Activated T-cell treated with anti-CD3 and anti-CD28 coated beads for 1 hour (primary cell): ENCODE data around the gene VIL1.
A peak's percentile ranks its signal among the peaks of the same experiment; 100 is the strongest.

ENCODE experiments used
- DNase-seq: peaks from one replicate; pipeline ENCODE4 v3.0.0-alpha.2; 2020; ENCODE audit warnings: low read depth

VIL1 gene

GRCh38 chr2:218395090-218395444 lies 23.9 kb upstream of the VIL1 start:
- DNase-seq, result no peak

GRCh38 chr2:218395456-218395825 lies 23.5 kb upstream of the VIL1 start:
- DNase-seq, result no peak

GRCh38 chr2:218395826-218396687 lies 22.9 kb upstream of the VIL1 start:
- DNase-seq, result peak; percentile 87

GRCh38 chr2:218396688-218397462 lies 22.0 kb upstream of the VIL1 start:
- peak; percentile 66 for DNase-seq

DNA sequence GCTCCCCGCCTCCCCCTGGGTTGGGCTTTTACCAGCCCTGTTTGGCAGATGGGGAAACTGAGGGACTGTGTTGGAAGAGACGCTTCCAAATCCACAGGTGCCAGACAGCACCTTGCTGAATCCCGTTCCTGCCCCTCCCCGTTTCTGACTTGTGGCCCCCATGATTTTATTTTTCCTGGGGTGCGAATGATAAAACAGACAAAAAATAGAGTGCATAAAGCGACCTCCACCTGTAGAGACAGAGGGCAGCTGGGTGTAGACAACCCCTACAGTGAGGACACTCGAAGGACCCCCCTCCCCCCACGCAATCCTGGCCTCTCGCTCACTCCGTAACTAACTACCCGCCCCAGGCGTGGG lies 21.5 kb upstream of the VIL1 start:
- no peak for DNase-seq

DNA sequence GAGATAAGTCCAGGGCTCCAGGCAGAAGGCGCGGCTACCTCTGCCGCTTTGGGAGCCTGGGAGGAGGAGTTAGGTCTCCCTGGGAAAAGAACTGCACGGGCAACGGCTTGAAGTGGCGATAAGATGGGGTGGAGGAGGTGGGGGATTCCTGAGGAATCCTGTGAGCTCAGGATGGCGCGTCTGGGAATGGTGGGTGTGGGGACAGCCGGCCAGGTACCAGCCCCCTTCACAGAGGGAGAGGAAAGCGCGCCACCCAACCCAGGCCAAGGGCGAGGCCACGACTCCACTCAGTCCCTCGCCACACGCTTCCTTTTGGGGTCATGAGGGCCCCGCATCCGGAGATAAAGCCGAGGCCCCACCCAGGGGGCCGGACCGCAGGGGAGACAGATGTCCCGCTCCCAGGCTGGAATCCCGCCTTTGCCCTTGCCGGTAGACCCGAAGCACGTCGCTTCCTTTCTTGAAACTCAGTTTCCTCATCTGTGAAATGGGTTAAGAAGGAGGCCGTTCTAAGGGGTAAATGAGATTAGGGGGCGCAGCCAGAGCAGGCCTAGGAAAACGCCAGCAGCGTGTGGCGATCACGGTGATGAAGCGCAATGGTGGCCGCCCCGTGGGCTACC lies 21.0 kb upstream of the VIL1 start:
- no peak for DNase-seq

- DNase-seq, result peak; percentile 55
These were observed 20.2 kb upstream of the VIL1 start for GRCh38 chr2:218398437-218399390.

- peak; percentile 84 for DNase-seq
These were observed 19.3 kb upstream of the VIL1 start, which contains the start of gene CTDSP1 for GRCh38 chr2:218399391-218400166. CTDSP1 (plus strand) TSS chr2:218399868; CDS start chr2:218400091, 223 bp downstream.

DNA sequence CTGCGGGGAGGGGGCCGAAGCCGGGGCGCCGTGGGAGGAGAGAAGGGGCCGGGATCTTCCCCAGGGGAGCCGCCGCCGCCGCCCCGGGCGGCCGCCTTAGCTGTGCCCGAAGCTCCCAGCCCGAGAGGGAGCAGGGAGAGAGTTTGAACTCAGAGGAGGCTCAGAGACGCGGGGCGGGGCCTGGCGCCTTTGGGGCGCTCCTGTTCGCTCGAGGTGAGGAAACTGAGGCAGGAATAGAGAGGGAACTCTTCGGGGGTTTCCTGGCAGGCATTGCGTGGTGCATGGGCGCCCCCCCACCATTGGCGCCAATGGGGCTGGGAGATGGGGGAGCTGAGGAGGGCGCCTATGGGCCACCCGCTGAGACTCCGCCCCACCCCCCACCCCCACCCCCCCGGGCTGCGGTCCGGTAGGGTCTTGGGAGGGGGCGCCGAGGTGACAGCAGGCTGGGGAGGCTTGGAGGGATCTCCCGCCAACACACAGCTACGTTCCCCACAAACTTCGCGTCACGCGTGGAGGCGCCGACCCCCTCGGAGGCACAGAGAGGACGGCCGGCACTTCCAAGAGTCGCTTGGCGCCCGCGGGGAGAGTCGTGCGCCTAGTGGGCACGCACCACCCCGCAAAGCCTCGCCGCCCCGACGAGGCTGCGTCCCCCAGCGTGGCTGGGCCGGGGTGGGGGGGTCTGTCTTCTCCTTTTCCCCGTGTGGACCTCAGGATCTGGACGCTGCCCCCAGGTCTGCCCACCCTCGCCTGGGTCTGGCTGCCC lies 18.6 kb upstream of the VIL1 start:
- DNase-seq, result no peak

DNA sequence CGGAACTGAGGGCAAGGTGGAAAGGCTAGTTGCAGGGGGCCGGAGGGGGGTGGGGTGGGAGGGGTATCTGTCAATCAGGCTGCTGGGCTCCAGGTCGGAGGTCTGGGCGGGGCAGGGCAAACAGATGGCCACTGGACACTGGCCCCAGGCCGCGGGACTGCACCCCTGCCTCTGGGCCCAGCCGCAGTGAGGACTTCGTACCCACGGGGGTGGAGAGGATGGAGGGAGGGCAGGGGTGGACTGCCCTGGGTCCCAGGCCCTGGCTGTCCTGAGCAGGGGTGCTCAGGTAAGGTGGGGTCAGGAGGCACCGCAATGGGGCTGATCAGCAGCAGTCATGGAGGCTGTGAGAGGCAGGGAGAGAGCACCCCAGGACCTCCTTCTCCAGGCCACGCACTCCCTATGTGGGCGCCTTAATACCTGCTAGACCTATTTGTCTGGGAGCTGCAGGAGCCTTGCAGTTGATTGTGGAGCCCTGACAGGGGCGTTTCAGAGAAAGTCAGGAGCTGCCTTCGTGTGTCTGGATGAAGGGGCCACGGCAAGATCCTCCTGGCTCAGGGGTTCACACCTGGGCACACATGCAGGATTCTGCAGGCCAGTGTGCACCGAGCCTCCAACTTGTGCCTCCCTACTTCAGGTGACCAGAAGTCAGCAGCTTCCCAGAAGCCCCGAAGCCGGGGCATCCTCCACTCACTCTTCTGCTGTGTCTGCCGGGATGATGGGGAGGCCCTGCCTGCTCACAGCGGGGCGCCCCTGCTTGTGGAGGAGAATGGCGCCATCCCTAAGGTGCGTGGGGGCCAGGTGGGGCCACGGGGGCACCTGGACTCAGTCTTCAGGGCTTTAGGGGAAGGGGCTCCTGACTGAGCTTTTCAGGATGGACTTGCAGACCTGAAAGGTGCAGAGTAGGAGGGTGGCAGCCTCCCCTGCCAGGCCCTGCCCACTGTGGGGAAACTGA lies 17.7 kb upstream of the VIL1 start:
- DNase-seq, result no peak

- DNase-seq, result no peak
These were observed 17.0 kb upstream of the VIL1 start for GRCh38 chr2:218401890-218402289.

GRCh38 chr2:218402491-218402901 lies 16.4 kb upstream of the VIL1 start:
- DNase-seq, result no peak

GRCh38 chr2:218402911-218403411 lies 16.0 kb upstream of the VIL1 start:
- DNase-seq, result no peak

DNA sequence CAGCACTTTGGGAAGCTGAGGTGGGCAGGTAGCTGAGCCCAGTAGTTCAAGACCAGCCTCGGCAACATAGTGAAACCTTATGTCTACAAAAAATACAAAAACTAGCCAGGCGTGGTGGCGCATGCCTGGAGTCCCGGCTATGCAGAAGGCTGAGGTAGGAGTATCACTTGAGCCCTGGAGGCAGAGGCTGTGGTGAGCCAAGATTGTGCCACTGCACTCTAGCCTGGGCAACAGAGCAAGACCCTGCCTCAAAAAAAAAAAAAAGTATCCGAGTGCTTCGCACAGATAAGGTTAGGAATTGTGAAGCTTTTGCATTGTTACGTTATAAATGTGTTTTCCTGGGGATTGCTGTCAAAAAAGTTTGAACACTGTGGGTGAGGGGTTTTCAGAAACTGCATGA lies 15.1 kb upstream of the VIL1 start:
- no peak for DNase-seq

GRCh38 chr2:218404351-218405085 lies 14.4 kb upstream of the VIL1 start:
- DNase-seq, result no peak

GRCh38 chr2:218405086-218405745 lies 13.7 kb upstream of the VIL1 start:
- DNase-seq, result no peak

DNA sequence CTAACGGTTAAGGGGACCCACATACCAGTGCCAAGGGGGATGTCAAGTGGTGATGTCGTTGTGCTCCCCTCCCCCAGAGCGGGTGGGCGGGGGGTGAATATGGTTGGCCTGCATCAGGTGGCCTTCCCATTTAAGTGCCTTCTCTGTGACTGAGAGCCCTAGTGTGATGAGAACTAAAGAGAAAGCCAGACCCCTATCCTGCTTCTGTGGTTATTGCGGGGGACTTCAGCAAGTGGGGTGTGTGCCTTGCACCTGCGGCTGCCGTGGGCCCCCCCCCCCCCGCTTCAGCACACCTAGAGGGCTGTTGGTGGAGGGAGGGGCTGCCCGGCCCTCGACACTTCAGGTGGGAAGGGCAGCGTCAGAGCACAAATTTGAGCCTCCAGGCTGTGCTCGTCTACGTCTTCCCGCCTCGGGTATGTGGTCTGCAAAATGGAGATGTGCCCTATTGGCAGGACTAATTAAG lies 13.1 kb upstream of the VIL1 start:
- no peak for DNase-seq
